ENCODE data around the gene GBF1.

- TF ChIP-seq CTCF (IDR thresholded peaks at IDR 0.05) (no peak), POLR2A (IDR thresholded peaks at IDR 0.05) (no peak)
Observed at GRCh38 chr10:102247734-102248133, 2.4 kb downstream of the GBF1 start.
